ENCODE data around the gene ZNF43. TPM values are rescaled to one million over a fixed set of nuclear protein-coding genes. Genes with fewer than 3 reads are reported as not detected.
"Not testable (repeated sequence)": the region's sequence is repeated elsewhere in the genome, so short reads cannot be mapped to it uniquely, and the experiment has no call there.

Gene ZNF43
- total RNA-seq, 2 experiments from 2014 or later: 27.4 to 28.6 TPM

GRCh38 chr19:21812448-21812847 is 23.5 kb downstream of the ZNF43 start:
- Mint-ChIP-seq H3K9me3 (peaks cover 45% of the 10 kb centered on the region), H3K27ac (no peak overlapping the region), H3K4me1 (ENCODE audit: low read depth) (no peaks in the 10 kb centered on the region), H3K4me3 (no peak overlapping the region), H3K36me3 (ENCODE audit: low read depth) (peaks cover 93% of the 10 kb centered on the region), H3K27me3 (no peaks in the 10 kb centered on the region)
- DNase-seq (no peak), ATAC-seq (no peak)
- ChIA-PET POLR2A (no interaction called here), CTCF (no interaction called here)
- intact Hi-C loops (cut with micrococcal nuclease): no loop called here
- no peak for TF ChIP-seq CTCF (IDR thresholded peaks at IDR 0.05)

- peaks cover 64% of the 10 kb centered on the region for H3K36me3 Mint-ChIP-seq (ENCODE audit: low read depth)
- DNase-seq; H3K4me1 Mint-ChIP-seq (ENCODE audit: low read depth); H3K27ac Mint-ChIP-seq; ATAC-seq; intact Hi-C loops (cut with micrococcal nuclease); H3K27me3 Mint-ChIP-seq; H3K4me3 Mint-ChIP-seq: not testable (repeated sequence)
- CTCF ChIA-PET: interaction anchor here (1.8 kb wide), 1 partner anchor 41 kb away, joined by 3 read pairs; the partner anchor contains the start of gene ZNF100
- POLR2A ChIA-PET: interaction anchor here (0.7 kb wide), 1 partner anchor 311 kb away, joined by 3 read pairs; no protein-coding TSS in a partner anchor
- H3K9me3 Mint-ChIP-seq: peaks cover 44% of the 10 kb centered on the region
Measured at GRCh38 chr19:21808400-21809000, 27.5 kb downstream of the ZNF43 start.

GRCh38 chr19:21789466-21790085 is 46.4 kb downstream of the ZNF43 start:
- H3K27me3 Mint-ChIP-seq: peaks cover 4% of the 10 kb centered on the region
- TF ChIP-seq CTCF (IDR thresholded peaks at IDR 0.05): no peak
- ChIA-PET CTCF (no interaction called here), POLR2A (interaction anchor here (0.8 to 1.0 kb wide), 2 partner anchors 13 to 214 kb away, joined by 3 to 4 read pairs; no protein-coding TSS in a partner anchor)
- H3K9me3 Mint-ChIP-seq: peaks cover 5% of the 10 kb centered on the region
- intact Hi-C loops (cut with micrococcal nuclease): no loop called here
- no peak overlapping the region for H3K27ac Mint-ChIP-seq
- H3K4me3 Mint-ChIP-seq: no peak overlapping the region
- ATAC-seq (no peak), DNase-seq (no peak)
- H3K4me1 Mint-ChIP-seq (ENCODE audit: low read depth): no peaks in the 10 kb centered on the region
- no peaks in the 10 kb centered on the region for H3K36me3 Mint-ChIP-seq (ENCODE audit: low read depth)

GRCh38 chr19:21786936-21787335 is 49.0 kb downstream of the ZNF43 start:
- no peak overlapping the region for H3K4me3 Mint-ChIP-seq
- DNase-seq (no peak), ATAC-seq (no peak)
- H3K9me3 Mint-ChIP-seq: peaks cover under 1% of the 10 kb centered on the region
- TF ChIP-seq CTCF (IDR thresholded peaks at IDR 0.05): no peak
- CTCF ChIA-PET: no interaction called here
- intact Hi-C loops (cut with micrococcal nuclease): no loop called here
- POLR2A ChIA-PET: no interaction called here
- H3K36me3 Mint-ChIP-seq (ENCODE audit: low read depth): peaks cover 2% of the 10 kb centered on the region
- peaks cover under 1% of the 10 kb centered on the region for H3K27me3 Mint-ChIP-seq
- no peaks in the 10 kb centered on the region for H3K4me1 Mint-ChIP-seq (ENCODE audit: low read depth)
- no peak overlapping the region for H3K27ac Mint-ChIP-seq

- not testable (repeated sequence) for H3K4me3 Mint-ChIP-seq
Measured at GRCh38 chr19:21775792-21776191, 60.2 kb downstream of the ZNF43 start.

More at GRCh38 chr19:21775792-21776191, 60.2 kb downstream of the ZNF43 start:
- CTCF ChIA-PET; intact Hi-C loops (cut with micrococcal nuclease); H3K4me1 Mint-ChIP-seq (ENCODE audit: low read depth); DNase-seq; ATAC-seq; H3K27me3 Mint-ChIP-seq; H3K36me3 Mint-ChIP-seq (ENCODE audit: low read depth); POLR2A ChIA-PET; H3K9me3 Mint-ChIP-seq; H3K27ac Mint-ChIP-seq: not testable (repeated sequence)

Measured in activated CD8-positive, alpha-beta T cell treated with anti-CD3 and anti-CD28 coated beads for 36 hours (primary cell).